ENCODE results near the gene LRRTM4.

Gene LRRTM4

DNA sequence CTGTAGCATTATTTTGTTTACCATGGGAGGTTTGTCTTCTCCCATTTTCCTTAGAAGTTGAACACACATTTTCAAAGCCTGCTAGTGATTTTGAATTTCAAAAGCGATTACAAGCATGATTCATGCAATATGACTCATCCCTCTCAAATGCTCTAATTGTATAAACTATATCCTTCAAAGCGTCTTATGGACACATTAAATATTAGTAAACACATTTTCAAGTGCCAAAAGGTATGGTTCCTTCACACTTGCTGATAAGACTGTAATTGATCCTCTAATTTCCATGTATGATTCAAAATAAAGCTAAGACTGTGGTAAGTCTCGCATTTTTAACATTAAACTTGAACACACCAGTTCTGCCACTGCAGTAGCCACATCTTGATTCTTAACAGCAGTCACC is 512.9 kb downstream of the LRRTM4 start:
- Mint-ChIP-seq H3K4me1 (ENCODE audit: low read depth) (no peaks in the 10 kb centered on the region), H3K4me3 (no peak overlapping the region), H3K27ac (no peak overlapping the region), H3K9me3 (peaks cover 10% of the 10 kb centered on the region), H3K27me3 (no peaks in the 10 kb centered on the region), H3K36me3 (ENCODE audit: low read depth) (no peaks in the 10 kb centered on the region)

DNA sequence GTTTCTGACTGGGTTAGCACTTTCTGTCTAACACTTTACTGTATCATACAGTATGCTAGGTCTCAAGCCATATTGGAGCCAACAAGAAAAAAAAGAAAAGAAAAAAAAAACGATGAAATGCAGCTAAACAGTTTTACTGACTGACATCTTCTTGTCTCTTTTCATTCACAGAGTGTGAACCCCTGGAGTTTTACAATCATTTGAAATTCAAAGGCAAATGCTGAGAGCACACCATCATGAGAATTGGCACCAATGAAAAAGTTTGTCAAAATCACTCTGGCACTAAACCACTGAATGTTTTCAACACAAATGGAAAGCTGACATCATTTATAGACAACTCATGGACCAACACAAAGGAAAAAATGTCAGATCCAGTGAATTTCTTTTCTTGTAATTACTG is 513.3 kb downstream of the LRRTM4 start:
- no peak overlapping the region for H3K4me3 Mint-ChIP-seq
- no peaks in the 10 kb centered on the region for H3K27me3 Mint-ChIP-seq
- H3K36me3 Mint-ChIP-seq (ENCODE audit: low read depth): no peaks in the 10 kb centered on the region
- H3K27ac Mint-ChIP-seq: no peak overlapping the region
- H3K9me3 Mint-ChIP-seq: peaks cover 10% of the 10 kb centered on the region
- no peaks in the 10 kb centered on the region for H3K4me1 Mint-ChIP-seq (ENCODE audit: low read depth)

DNA sequence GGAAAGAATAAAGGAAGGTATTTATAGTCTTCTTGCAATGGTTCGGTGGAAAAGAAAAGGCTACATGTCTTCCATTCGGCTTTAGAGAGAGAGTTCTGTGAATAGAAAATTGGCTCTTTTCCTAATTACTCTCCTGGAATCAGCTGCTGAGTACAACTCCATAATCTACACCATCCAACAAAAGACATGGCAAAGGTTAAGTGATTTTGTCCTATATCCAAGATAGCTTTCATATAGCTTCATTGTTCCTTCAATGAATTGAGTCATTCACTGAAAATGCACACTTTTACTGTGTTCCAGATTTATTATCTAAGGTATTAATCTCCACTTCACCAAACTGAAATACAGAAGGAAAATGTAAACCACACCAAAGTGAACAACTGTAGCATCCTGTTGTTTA is 514.5 kb downstream of the LRRTM4 start:
- H3K27ac Mint-ChIP-seq: no peak overlapping the region
- no peak overlapping the region for H3K4me3 Mint-ChIP-seq
- no peaks in the 10 kb centered on the region for H3K27me3 Mint-ChIP-seq
- H3K36me3 Mint-ChIP-seq (ENCODE audit: low read depth): no peaks in the 10 kb centered on the region
- H3K4me1 Mint-ChIP-seq (ENCODE audit: low read depth): no peaks in the 10 kb centered on the region
- peaks cover 15% of the 10 kb centered on the region for H3K9me3 Mint-ChIP-seq

DNA sequence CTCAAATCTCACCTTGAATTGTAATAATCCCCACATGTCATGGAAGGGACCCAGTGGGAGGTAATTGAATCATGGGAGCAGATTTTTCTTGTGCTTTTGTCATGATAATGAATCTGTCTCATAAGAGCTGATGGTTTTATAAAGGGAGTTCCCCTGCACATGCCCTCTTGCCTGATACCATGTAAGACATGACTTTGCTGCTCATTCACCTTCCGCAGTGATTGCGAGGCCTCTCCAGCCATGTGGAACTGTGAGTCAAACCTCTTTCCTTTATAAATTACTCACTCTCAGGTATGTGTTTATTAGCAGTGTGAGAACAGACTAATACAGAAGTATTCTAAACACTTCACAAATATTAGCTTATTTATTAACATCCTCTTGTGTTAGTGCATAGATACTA is 516.7 kb downstream of the LRRTM4 start:
- Mint-ChIP-seq H3K27ac (no peak overlapping the region), H3K4me1 (ENCODE audit: low read depth) (no peaks in the 10 kb centered on the region), H3K9me3 (peaks cover 14% of the 10 kb centered on the region), H3K4me3 (no peak overlapping the region), H3K27me3 (no peaks in the 10 kb centered on the region), H3K36me3 (ENCODE audit: low read depth) (no peaks in the 10 kb centered on the region)

DNA sequence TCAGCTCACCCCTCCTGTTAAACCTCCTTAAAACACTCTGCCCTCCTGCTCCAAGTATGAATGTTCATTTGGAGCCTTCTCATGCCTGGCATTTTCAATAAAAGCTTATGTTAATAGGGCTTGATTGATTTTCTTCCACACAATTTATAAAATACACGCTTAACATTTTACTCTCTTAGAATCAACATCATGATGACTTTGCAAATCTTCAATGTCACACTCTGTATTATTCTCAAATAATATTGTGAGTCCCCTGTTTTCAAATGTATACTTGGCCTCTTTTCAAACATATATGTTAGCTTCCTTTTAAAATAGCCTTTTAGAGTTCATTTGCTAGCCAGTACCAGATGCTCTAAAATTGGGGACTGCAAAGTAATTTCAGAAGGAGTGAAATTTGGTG is 520.3 kb downstream of the LRRTM4 start:
- Mint-ChIP-seq H3K36me3 (ENCODE audit: low read depth) (no peaks in the 10 kb centered on the region), H3K4me3 (no peak overlapping the region)

DNA sequence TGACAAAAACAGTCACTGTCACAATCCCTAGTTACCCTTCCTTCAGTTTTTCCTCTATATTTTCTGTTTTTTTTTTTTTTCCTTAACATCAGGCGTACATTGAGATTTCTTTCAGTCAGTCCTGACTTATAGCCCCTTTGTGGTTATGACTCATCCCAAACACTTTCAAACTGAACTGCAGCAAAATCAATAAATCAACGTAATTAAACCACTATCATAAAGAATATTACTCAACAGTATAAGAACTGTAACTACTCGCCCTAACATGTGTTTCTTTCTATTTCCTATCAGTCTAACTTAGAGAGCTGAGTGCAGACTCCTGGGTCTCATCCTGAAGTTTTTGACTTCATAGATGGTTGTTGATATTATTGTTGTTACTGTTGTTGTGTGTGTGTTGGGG is 523.5 kb downstream of the LRRTM4 start:
- H3K9me3 Mint-ChIP-seq: peaks cover 12% of the 10 kb centered on the region
- H3K27me3 Mint-ChIP-seq: no peaks in the 10 kb centered on the region
- no peak overlapping the region for H3K27ac Mint-ChIP-seq
- no peaks in the 10 kb centered on the region for H3K36me3 Mint-ChIP-seq (ENCODE audit: low read depth)
- H3K4me1 Mint-ChIP-seq (ENCODE audit: low read depth): no peaks in the 10 kb centered on the region
- no peak overlapping the region for H3K4me3 Mint-ChIP-seq

More for the DNA sequence above, 520.3 kb downstream of the LRRTM4 start:
- Mint-ChIP-seq H3K27me3 (no peaks in the 10 kb centered on the region), H3K9me3 (peaks cover 21% of the 10 kb centered on the region), H3K27ac (no peak overlapping the region), H3K4me1 (ENCODE audit: low read depth) (no peaks in the 10 kb centered on the region)

DNA sequence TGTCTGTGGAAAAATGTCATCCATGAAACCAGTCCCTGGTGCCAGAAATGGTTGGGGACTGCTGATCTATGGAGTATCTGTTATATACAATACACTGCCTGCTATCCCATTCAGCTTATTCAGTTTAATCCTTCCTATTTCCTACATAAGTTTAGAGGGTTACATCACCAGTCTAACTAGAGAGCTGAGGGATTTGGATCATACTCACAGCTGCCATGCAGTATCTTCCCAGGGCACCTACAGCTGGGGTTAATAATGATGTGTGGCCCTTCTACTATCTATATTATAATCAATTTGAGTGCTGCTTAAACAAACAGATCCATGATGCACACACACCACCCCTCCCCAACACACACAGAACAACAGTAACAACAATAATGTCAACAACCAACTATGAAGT is 524.0 kb downstream of the LRRTM4 start:
- Mint-ChIP-seq H3K9me3 (peaks cover 10% of the 10 kb centered on the region), H3K4me3 (no peak overlapping the region), H3K27ac (no peak overlapping the region), H3K27me3 (no peaks in the 10 kb centered on the region), H3K36me3 (ENCODE audit: low read depth) (no peaks in the 10 kb centered on the region), H3K4me1 (ENCODE audit: low read depth) (no peaks in the 10 kb centered on the region)

DNA sequence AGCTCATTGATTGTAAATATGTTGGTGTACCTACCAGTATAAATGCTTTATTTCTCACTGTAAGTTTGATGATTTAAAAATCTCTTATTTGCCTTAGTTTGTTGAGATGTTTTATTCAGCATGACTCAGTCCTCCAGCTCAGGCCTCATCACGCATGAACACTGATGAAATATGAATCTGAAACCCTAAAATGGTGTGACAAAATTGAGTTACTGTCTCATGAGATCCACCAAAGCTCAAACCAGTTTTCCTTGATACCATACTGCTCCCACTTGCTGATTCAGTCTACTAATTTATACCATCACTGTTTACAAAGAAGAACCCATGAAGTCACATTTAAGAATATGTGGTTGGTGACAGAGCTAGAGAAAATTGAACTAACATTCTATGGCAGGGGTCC is 524.9 kb downstream of the LRRTM4 start:
- no peak overlapping the region for H3K4me3 Mint-ChIP-seq
- H3K27ac Mint-ChIP-seq: no peak overlapping the region
- no peaks in the 10 kb centered on the region for H3K36me3 Mint-ChIP-seq (ENCODE audit: low read depth)
- peaks cover 6% of the 10 kb centered on the region for H3K9me3 Mint-ChIP-seq
- H3K27me3 Mint-ChIP-seq: no peaks in the 10 kb centered on the region
- no peaks in the 10 kb centered on the region for H3K4me1 Mint-ChIP-seq (ENCODE audit: low read depth)

DNA sequence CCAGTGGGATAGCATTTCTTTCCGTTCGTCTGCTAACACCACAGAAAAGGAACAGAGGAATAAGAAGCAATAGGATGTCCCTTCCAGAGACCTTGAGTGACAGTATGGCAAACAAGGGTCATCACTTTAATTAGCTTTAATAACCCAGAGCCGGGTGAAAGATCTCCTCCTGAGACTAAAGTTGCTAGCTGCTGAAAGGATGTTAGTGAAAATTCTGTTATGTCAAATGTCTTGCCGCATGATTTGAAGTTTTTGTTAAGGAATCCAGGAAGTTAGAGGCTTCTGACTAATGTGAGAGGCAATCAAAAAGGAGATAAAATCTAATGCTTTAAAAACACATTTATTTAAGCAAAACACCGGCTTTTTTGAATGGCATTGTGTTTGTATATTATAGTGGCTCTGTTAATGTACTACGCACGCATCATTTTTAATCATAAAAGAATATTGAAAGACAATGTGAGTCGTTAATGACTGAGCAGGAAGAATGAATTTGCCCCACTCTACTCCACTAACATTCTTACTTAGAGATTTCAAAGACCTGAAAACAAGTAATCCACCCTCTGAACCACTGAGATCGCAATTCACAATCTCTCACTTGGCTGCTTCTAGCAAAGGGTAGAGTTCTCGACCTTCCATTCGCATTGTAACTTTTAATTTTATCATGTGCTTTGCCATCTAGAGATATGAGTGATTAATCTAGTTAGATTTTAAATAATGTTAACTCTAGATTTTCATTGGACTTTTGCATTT is 536.6 kb downstream of the LRRTM4 start:
- Mint-ChIP-seq H3K9me3 (peaks cover 4% of the 10 kb centered on the region), H3K27ac (no peak overlapping the region), H3K4me3 (no peak overlapping the region), H3K27me3 (no peaks in the 10 kb centered on the region), H3K36me3 (ENCODE audit: low read depth) (no peaks in the 10 kb centered on the region), H3K4me1 (ENCODE audit: low read depth) (no peaks in the 10 kb centered on the region)

DNA sequence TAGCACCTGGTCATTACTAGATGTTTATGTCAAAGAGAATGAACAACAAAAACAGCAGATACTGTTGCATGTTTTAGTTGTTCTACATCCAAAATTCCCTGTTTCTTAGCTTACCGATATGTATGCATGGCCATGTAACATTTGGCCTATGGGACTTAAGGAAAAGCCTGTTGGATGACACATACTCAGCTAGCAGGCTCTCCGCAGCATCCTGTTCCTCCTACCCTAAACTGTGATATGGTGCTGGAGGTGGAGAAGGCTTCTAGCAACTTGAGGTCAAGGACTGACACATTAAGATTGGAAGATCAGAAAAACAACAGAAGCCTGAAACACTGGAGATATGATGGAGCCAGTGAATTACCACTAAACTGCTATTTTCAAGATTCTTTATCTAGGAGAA is 537.8 kb downstream of the LRRTM4 start:
- Mint-ChIP-seq H3K36me3 (ENCODE audit: low read depth) (no peaks in the 10 kb centered on the region), H3K4me1 (ENCODE audit: low read depth) (no peaks in the 10 kb centered on the region), H3K27ac (no peak overlapping the region), H3K27me3 (no peaks in the 10 kb centered on the region), H3K4me3 (no peak overlapping the region), H3K9me3 (no peaks in the 10 kb centered on the region)

DNA sequence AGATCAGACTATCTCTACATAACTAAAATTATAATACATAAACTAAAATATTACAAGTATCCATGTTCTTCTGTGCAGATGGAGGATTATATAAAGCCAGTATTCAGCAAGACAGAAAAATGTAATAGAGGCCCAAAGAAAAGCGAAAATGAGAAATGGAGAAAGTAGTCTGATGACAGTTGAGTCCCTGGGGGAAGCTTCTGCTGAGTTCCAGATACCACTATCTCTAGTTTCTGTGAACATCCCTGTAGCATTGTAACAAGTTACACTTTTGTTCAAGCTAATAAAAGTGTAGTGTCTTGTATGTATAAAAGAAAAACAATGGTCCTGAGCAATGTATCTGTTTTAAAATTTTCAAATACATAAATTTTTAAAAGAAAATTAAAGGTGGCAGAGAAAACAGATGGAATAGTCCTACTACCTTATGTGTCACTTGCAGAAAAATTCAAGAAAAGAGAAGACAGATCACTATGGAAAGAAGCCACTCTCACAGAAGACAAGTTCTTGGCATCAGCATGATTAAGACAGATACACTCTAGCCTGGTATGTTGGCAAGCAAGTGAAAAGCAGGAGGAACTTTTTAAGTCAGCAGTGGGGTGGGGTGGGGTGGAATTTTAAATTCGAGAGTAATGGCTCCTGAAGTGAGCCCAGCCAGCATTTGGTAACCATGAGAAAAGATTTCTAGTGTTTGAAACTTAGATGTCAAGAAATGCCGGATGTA is 541.9 kb downstream of the LRRTM4 start:
- no peaks in the 10 kb centered on the region for H3K36me3 Mint-ChIP-seq (ENCODE audit: low read depth)
- H3K4me3 Mint-ChIP-seq: no peak overlapping the region
- H3K4me1 Mint-ChIP-seq (ENCODE audit: low read depth): no peaks in the 10 kb centered on the region
- no peaks in the 10 kb centered on the region for H3K9me3 Mint-ChIP-seq
- no peak overlapping the region for H3K27ac Mint-ChIP-seq
- no peaks in the 10 kb centered on the region for H3K27me3 Mint-ChIP-seq

DNA sequence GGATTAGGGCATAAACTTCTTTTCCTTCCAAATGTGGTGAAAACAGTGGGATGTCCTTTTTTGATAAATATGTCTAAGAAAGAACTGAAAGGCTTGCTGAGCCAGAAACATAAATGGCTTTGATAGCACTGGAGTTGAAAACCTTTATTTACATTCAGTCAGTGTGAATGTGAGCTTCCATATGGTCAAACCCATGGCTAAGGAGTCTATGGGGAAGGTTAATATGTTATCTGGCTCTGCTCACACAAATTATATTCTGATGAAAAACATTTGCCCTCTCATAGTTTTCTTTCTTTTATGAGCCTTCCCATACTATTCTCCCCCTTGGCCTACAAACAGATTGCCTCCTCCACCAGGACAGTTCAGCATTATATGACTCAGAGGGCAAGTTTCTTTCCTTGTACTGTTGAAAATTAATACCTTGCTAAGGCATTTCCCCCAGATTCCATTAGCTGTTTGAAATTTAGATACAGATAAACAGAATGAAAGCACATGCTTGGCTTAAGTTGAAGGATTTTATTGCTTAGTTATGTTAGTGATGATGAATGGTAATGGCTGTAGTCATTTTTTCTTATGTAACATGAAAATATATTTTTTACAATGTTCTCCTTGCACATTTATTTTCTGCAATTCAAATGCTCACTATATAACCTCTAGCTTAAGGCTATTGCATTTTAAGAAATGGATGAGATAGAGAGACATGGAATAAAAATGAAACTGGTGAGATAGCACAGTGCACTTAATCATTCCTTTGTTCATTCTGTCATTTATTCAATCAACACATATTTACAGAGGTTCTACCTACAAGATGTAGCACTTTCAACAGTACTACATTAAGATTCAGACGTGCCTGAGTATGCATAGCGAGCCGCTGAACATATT is 544.1 kb downstream of the LRRTM4 start:
- Mint-ChIP-seq H3K4me3 (no peak overlapping the region), H3K27ac (no peak overlapping the region), H3K27me3 (no peaks in the 10 kb centered on the region), H3K36me3 (ENCODE audit: low read depth) (no peaks in the 10 kb centered on the region), H3K9me3 (no peaks in the 10 kb centered on the region), H3K4me1 (ENCODE audit: low read depth) (no peaks in the 10 kb centered on the region)

DNA sequence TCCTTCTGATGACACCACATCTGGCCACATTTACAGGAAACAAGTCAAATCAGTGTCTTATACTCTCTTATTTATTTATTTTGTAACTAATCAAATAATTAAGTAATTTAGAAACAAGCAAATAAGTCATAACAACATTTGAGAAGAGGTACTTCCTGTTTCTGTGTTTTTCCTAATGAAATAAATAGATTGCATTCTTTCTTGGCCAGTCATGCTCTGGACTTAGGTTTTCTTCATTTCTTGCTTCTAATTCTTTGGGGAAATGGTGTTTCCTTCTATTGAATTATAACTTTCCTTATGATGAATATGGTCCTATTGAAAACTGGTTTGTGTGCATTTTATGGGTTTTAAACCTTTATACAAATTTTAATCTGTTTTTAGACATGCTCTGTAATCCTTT is 546.4 kb downstream of the LRRTM4 start:
- Mint-ChIP-seq H3K36me3 (ENCODE audit: low read depth) (no peaks in the 10 kb centered on the region), H3K27me3 (no peaks in the 10 kb centered on the region), H3K27ac (no peak overlapping the region), H3K9me3 (no peaks in the 10 kb centered on the region), H3K4me1 (ENCODE audit: low read depth) (no peaks in the 10 kb centered on the region), H3K4me3 (no peak overlapping the region)

DNA sequence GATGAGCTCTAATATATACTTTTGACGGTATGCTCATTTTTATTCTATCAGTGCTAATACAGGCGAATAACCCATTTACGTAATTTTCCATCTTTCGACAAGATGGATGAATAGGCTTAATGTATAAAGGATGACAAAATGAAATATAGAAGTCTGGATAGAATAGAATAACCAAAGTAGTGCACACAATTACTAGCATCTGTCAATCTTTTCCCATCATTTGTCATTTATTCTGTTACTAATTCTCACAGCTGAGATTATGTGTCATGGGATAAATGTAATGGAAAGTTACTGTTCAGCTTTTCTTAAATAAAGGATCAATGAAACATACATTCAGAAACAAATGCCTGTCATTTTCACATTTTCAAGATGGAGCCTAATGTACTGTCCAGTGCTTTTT is 548.6 kb downstream of the LRRTM4 start:
- H3K36me3 Mint-ChIP-seq (ENCODE audit: low read depth): no peaks in the 10 kb centered on the region
- H3K4me3 Mint-ChIP-seq: no peak overlapping the region
- H3K9me3 Mint-ChIP-seq: no peaks in the 10 kb centered on the region
- H3K27ac Mint-ChIP-seq: no peak overlapping the region
- no peaks in the 10 kb centered on the region for H3K27me3 Mint-ChIP-seq
- H3K4me1 Mint-ChIP-seq (ENCODE audit: low read depth): no peaks in the 10 kb centered on the region

DNA sequence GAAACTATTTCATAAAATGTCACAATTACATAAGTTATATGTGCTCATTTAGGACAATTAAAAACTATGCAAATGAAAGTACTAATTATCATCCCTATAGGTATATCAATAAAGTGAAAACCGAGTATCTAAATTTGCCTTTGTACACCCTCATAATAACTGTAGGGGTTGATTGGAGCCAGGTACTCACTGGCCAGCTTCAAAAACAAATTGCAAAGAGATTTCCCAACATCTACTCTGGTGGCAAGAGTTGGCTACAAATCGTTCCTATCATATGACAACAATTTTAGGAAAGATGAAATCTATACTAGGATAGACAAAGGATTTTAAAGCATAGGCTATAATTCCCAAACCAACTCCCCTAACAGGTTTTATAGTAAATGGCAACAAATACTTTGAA is 556.4 kb downstream of the LRRTM4 start:
- Mint-ChIP-seq H3K9me3 (no peaks in the 10 kb centered on the region), H3K36me3 (ENCODE audit: low read depth) (no peaks in the 10 kb centered on the region), H3K27me3 (no peaks in the 10 kb centered on the region), H3K27ac (no peak overlapping the region), H3K4me1 (ENCODE audit: low read depth) (no peaks in the 10 kb centered on the region), H3K4me3 (no peak overlapping the region)
